DOHH2 (cell line): ENCODE results near the gene AKR1B15.
"Not testable (repeated sequence)": the region's sequence is repeated elsewhere in the genome, so short reads cannot be mapped to it uniquely, and the experiment has no call there.

Experiments used
- H3F3A ChIP-seq: fragments of 200-600 bp; sonication (generic), shearing (Covaris generic); 2 replicates; pipeline ENCODE4 v1.6.0; 2016; ENCODE audit warnings: antibody characterized with exemption, mild to moderate bottlenecking; ENCODE audit not compliant: control insufficient read depth, insufficient read depth
- H3K27ac ChIP-seq: fragments of 200-600 bp; sonication (generic); 2 replicates; pipeline ENCODE4 v1.5.1; 2014; ENCODE audit warnings: low read depth, mild to moderate bottlenecking, low read length, moderate library complexity
- H3K27me3 ChIP-seq: fragments of 200-600 bp; sonication (generic); 2 replicates; pipeline ENCODE4 v1.6.1; 2014; ENCODE audit warnings: mild to moderate bottlenecking, low read length, mixed read lengths; ENCODE audit not compliant: control insufficient read depth
- H3K36me3 ChIP-seq: fragments of 200-600 bp; sonication (generic); 2 replicates; pipeline ENCODE4 v1.6.1; 2014; ENCODE audit warnings: mild to moderate bottlenecking, low read length, moderate library complexity, mixed read lengths; ENCODE audit not compliant: control insufficient read depth
- H3K4me1 ChIP-seq: fragments of 200-600 bp; sonication (generic); 2 replicates; pipeline ENCODE4 v1.6.1; 2014; ENCODE audit warnings: mild to moderate bottlenecking, low read length, mixed read lengths; ENCODE audit not compliant: control insufficient read depth
- H3K4me2 ChIP-seq: fragments of 200-600 bp; sonication (generic); 2 replicates; pipeline ENCODE4 v1.6.0; 2014; ENCODE audit warnings: mild to moderate bottlenecking, low read length, moderate library complexity
- H3K4me3 ChIP-seq: fragments of 200-600 bp; sonication (generic); 2 replicates; pipeline ENCODE4 v1.5.1; 2014; ENCODE audit warnings: mild to moderate bottlenecking, low read length, mixed read lengths
- H3K79me2 ChIP-seq: fragments of 200-600 bp; sonication (generic); 2 replicates; pipeline ENCODE4 v1.6.1; 2014; ENCODE audit warnings: mild to moderate bottlenecking, low read length, mixed read lengths; ENCODE audit not compliant: control insufficient read depth
- H3K9me2 ChIP-seq: fragments of 200-600 bp; sonication (generic); replicated peaks from 2 replicates; pipeline ENCODE4 v1.6.1; 2014; ENCODE audit warnings: mild to moderate bottlenecking, low read length, mixed read lengths; ENCODE audit not compliant: control insufficient read depth
- H3K9me3 ChIP-seq: fragments of 200-600 bp; sonication (generic); 2 replicates; pipeline ENCODE4 v1.6.1; 2014; ENCODE audit warnings: antibody characterized with exemption, low read length, mixed read lengths; ENCODE audit not compliant: control insufficient read depth, insufficient read depth
- H4K20me1 ChIP-seq: fragments of 200-600 bp; sonication (generic); 2 replicates; pipeline ENCODE4 v1.6.0; 2014; ENCODE audit warnings: low read depth, mild to moderate bottlenecking, antibody characterized with exemption, low read length, moderate library complexity; ENCODE audit not compliant: control insufficient read depth, insufficient read depth
- EZH2phosphoT487 ChIP-seq: fragments of 200-600 bp; sonication (generic); IDR thresholded peaks from 2 replicates; pipeline ENCODE4 v1.6.1; 2017; ENCODE audit warnings: borderline replicate concordance, mild to moderate bottlenecking, antibody characterized with exemption, low read length, moderate library complexity, mixed read lengths
- TF ChIP-seq, protein P1 (sequence below): fragments of 200-600 bp; sonication (generic); IDR thresholded peaks from one replicate; pipeline ENCODE4 v1.5.1; 2014; ENCODE audit warnings: antibody characterized with exemption, mild to moderate bottlenecking, low read depth, low read length; ENCODE audit not compliant: poor library complexity, severe bottlenecking

The AKR1B15 gene

DNA sequence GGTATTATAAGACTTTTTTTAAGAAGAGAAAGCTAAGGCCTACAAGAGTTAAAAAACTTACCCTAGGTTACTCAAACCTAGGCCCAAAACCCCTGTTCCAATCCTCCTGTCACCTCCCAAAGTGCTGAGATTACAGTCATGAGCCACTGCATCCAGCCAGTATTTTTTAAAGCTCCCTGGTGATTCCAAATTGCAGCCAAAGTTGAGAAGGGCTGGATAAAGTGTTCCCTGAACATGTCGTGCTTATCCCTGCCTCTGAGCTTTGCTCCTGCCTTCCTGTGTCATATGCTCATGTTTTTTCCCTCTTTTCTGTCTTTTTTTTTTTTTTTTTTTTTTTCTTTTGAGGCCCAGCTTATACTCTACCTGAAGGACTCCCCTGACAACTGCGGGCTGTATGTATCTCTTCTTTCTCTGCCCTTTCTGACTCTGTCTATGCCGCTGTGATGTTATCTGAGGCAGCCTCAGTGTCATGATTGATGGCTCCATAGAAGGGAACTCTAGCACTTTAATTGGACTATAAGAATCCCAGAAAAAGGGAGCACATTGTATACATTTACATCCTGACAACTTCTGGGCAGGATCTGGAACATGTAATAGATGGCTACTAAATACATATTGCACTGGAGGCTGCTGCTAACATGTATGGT, 13.5 kb upstream of the AKR1B15 start:
- no peaks in the 10 kb centered on the region for H4K20me1 ChIP-seq
- H3K27ac ChIP-seq, result no peak overlapping the region
- no peaks in the 10 kb centered on the region for H3F3A ChIP-seq
- no peaks in the 10 kb centered on the region for H3K79me2 ChIP-seq
- no peak overlapping the region for H3K4me3 ChIP-seq
- H3K9me3 ChIP-seq, result no peaks in the 10 kb centered on the region
- H3K9me2 ChIP-seq, result no peaks in the 10 kb centered on the region
- TF ChIP-seq EZH2phosphoT487, result no peak
- TF ChIP-seq, protein P1, sequence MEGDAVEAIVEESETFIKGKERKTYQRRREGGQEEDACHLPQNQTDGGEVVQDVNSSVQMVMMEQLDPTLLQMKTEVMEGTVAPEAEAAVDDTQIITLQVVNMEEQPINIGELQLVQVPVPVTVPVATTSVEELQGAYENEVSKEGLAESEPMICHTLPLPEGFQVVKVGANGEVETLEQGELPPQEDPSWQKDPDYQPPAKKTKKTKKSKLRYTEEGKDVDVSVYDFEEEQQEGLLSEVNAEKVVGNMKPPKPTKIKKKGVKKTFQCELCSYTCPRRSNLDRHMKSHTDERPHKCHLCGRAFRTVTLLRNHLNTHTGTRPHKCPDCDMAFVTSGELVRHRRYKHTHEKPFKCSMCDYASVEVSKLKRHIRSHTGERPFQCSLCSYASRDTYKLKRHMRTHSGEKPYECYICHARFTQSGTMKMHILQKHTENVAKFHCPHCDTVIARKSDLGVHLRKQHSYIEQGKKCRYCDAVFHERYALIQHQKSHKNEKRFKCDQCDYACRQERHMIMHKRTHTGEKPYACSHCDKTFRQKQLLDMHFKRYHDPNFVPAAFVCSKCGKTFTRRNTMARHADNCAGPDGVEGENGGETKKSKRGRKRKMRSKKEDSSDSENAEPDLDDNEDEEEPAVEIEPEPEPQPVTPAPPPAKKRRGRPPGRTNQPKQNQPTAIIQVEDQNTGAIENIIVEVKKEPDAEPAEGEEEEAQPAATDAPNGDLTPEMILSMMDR, result no peak
- no peaks in the 10 kb centered on the region for H3K4me1 ChIP-seq
- no peak overlapping the region for H3K4me2 ChIP-seq
- H3K36me3 ChIP-seq, result no peaks in the 10 kb centered on the region
- peaks cover 6% of the 10 kb centered on the region; the same call in 1 of the 2 replicates for H3K27me3 ChIP-seq

DNA sequence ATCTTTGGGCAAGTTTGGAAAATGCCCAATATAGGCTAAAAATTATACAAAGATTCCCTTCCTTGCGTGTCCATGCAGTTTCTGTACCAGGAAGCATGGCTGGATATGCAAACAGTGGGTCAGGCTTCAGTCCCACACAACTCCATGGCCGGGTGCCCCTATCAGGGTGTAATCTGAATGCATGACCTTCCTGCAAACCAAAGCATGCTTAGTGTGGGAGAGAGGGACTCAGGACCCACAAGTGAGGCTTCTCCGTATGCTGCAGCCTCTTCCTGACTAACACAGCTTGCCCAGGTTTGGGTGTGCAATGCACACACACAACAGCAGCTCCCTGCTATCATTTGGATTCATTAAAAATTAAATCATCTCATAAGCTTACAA, 13.0 kb upstream of the AKR1B15 start:
- Histone ChIP-seq H3F3A (no peaks in the 10 kb centered on the region), H4K20me1 (no peaks in the 10 kb centered on the region), H3K9me2 (no peaks in the 10 kb centered on the region), H3K4me1 (no peaks in the 10 kb centered on the region), H3K4me2 (no peak overlapping the region), H3K27me3 (peaks cover 4% of the 10 kb centered on the region; the same call in 1 of the 2 replicates), H3K36me3 (no peaks in the 10 kb centered on the region), H3K4me3 (no peak overlapping the region), H3K9me3 (no peaks in the 10 kb centered on the region), H3K79me2 (no peaks in the 10 kb centered on the region), H3K27ac (no peak overlapping the region)
- TF ChIP-seq, protein P1, result no peak
- no peak for TF ChIP-seq EZH2phosphoT487

GRCh38 chr7:134536558-134536957, 12.4 kb upstream of the AKR1B15 start:
- H3K36me3 ChIP-seq, H3K4me1 ChIP-seq, H3K4me2 ChIP-seq, H3F3A ChIP-seq, H3K9me3 ChIP-seq, H3K79me2 ChIP-seq, H3K27ac ChIP-seq, H3K4me3 ChIP-seq, H3K27me3 ChIP-seq, H4K20me1 ChIP-seq, H3K9me2 ChIP-seq: not testable (repeated sequence)

GRCh38 chr7:134537273-134537781, 11.6 kb upstream of the AKR1B15 start:
- H3K27me3 ChIP-seq, H3K9me3 ChIP-seq, H4K20me1 ChIP-seq, H3K27ac ChIP-seq, H3K4me2 ChIP-seq, H3K36me3 ChIP-seq, H3K4me3 ChIP-seq, H3F3A ChIP-seq, H3K79me2 ChIP-seq, H3K4me1 ChIP-seq, H3K9me2 ChIP-seq: not testable (repeated sequence)
